Activated naive CD4-positive, alpha-beta T cell treated with anti-CD3 and anti-CD28 coated beads, Interleukin-2, amount 10 ng/mL, durations not matched to agents 7 days and 5 days (primary cell): Measurements from ENCODE around the gene SPATA32.

Experiments used
- CTCF ChIA-PET: fragments of 350-600 bp; sonication (Branson Sonifier 250); formaldehyde crosslinking; loops from one replicate; lab custom pipeline; 2021; ENCODE audit warnings: antibody characterized with exemption; lab: Charles Lee
- DNase-seq: peaks from one replicate; pipeline ENCODE4 v3.0.0-alpha.2; 2020
- H3K27ac Mint-ChIP-seq: one replicate; pipeline ENCODE4 v1.8.0; 2021; ENCODE audit warnings: mild to moderate bottlenecking, moderate library complexity, mixed read lengths
- H3K27me3 Mint-ChIP-seq: one replicate; pipeline ENCODE4 v1.8.0; 2021; ENCODE audit warnings: mild to moderate bottlenecking, mixed read lengths
- H3K36me3 Mint-ChIP-seq: one replicate; pipeline ENCODE4 v1.8.0; 2021; ENCODE audit warnings: mixed read lengths
- H3K4me1 Mint-ChIP-seq: one replicate; pipeline ENCODE4 v1.8.0; 2021; ENCODE audit warnings: mixed read lengths
- H3K4me3 Mint-ChIP-seq: one replicate; pipeline ENCODE4 v1.8.0; 2021; ENCODE audit warnings: mild to moderate bottlenecking, moderate library complexity, mixed read lengths
- H3K9me3 Mint-ChIP-seq: one replicate; pipeline ENCODE4 v1.8.0; 2021; ENCODE audit warnings: mixed read lengths

The SPATA32 gene

GRCh38 chr17:45289301-45290268 is 27.7 kb upstream of the SPATA32 start:
- no peaks in the 10 kb centered on the region for H3K27me3 Mint-ChIP-seq
- H3K4me3 Mint-ChIP-seq: no peak overlapping the region
- DNase-seq: no peak
- peaks cover 30% of the 10 kb centered on the region for H3K36me3 Mint-ChIP-seq
- CTCF ChIA-PET: interaction anchor here (0.7 to 1.9 kb wide), 4 partner anchors 12 to 96 kb away, joined by 3 to 5 read pairs (median 4); partner anchors contain the start of gene MAP3K14
- H3K9me3 Mint-ChIP-seq: no peaks in the 10 kb centered on the region
- H3K4me1 Mint-ChIP-seq: peaks cover 27% of the 10 kb centered on the region
- H3K27ac Mint-ChIP-seq: peak overlapping the region; percentile 71

GRCh38 chr17:45288825-45289224 is 26.9 kb upstream of the SPATA32 start:
- peaks cover 20% of the 10 kb centered on the region for H3K4me1 Mint-ChIP-seq
- no peak overlapping the region for H3K4me3 Mint-ChIP-seq
- H3K9me3 Mint-ChIP-seq: no peaks in the 10 kb centered on the region
- CTCF ChIA-PET: interaction anchor here (0.7 to 1.9 kb wide), 4 partner anchors 12 to 96 kb away, joined by 3 to 7 read pairs (median 4); partner anchors contain the start of gene MAP3K14
- no peaks in the 10 kb centered on the region for H3K27me3 Mint-ChIP-seq
- no peak overlapping the region for H3K27ac Mint-ChIP-seq
- DNase-seq: no peak
- peaks cover 38% of the 10 kb centered on the region for H3K36me3 Mint-ChIP-seq

GRCh38 chr17:45287526-45288500 is 25.9 kb upstream of the SPATA32 start:
- peaks cover 10% of the 10 kb centered on the region for H3K4me1 Mint-ChIP-seq
- H3K36me3 Mint-ChIP-seq: peaks cover 46% of the 10 kb centered on the region
- H3K4me3 Mint-ChIP-seq: no peak overlapping the region

GRCh38 chr17:45286286-45286685 is 24.4 kb upstream of the SPATA32 start:
- Mint-ChIP-seq H3K4me3 (no peak overlapping the region), H3K36me3 (peaks cover 49% of the 10 kb centered on the region), H3K27ac (no peak overlapping the region), H3K4me1 (peaks cover 2% of the 10 kb centered on the region), H3K9me3 (no peaks in the 10 kb centered on the region), H3K27me3 (no peaks in the 10 kb centered on the region)
- CTCF ChIA-PET: interaction anchor here (0.7 to 0.9 kb wide), 2 partner anchors 30 to 102 kb away, joined by 3 read pairs; no protein-coding TSS in a partner anchor
- no peak for DNase-seq

More at GRCh38 chr17:45287526-45288500, 25.9 kb upstream of the SPATA32 start:
- CTCF ChIA-PET: interaction anchor here (0.8 to 1.9 kb wide), 5 partner anchors 11 to 97 kb away, joined by 3 to 7 read pairs (median 4); no protein-coding TSS in a partner anchor
- no peaks in the 10 kb centered on the region for H3K9me3 Mint-ChIP-seq
- no peak for DNase-seq
- H3K27ac Mint-ChIP-seq: no peak overlapping the region
- H3K27me3 Mint-ChIP-seq: no peaks in the 10 kb centered on the region

- Mint-ChIP-seq H3K36me3 (peaks cover 44% of the 10 kb centered on the region), H3K4me3 (no peak overlapping the region), H3K27ac (peak overlapping the region; percentile 86), H3K9me3 (no peaks in the 10 kb centered on the region), H3K4me1 (peaks cover 5% of the 10 kb centered on the region), H3K27me3 (no peaks in the 10 kb centered on the region)
- CTCF ChIA-PET: interaction anchor here (0.6 to 3.4 kb wide), 8 partner anchors 11 to 101 kb away, joined by 3 to 18 read pairs (median 5); partner anchors contain the start of gene MAP3K14
- peak; percentile 60 for DNase-seq
These were observed 22.6 kb upstream of the SPATA32 start for GRCh38 chr17:45284176-45285140.

- CTCF ChIA-PET: interaction anchor here (0.6 to 3.4 kb wide), 9 partner anchors 12 to 148 kb away, joined by 3 to 18 read pairs (median 4); partner anchors contain the start of genes ACBD4 and MAP3K14
- Mint-ChIP-seq H3K4me1 (peaks cover 7% of the 10 kb centered on the region), H3K27ac (peak overlapping the region; percentile 86), H3K36me3 (peaks cover 42% of the 10 kb centered on the region), H3K27me3 (no peaks in the 10 kb centered on the region), H3K4me3 (no peak overlapping the region), H3K9me3 (no peaks in the 10 kb centered on the region)
- DNase-seq: no peak
These were observed 21.8 kb upstream of the SPATA32 start for GRCh38 chr17:45283711-45284110.

GRCh38 chr17:45282683-45283644 is 21.1 kb upstream of the SPATA32 start:
- CTCF ChIA-PET: interaction anchor here (0.9 to 3.4 kb wide), 8 partner anchors 12 to 147 kb away, joined by 3 to 18 read pairs (median 4); partner anchors contain the start of genes ACBD4 and MAP3K14
- H3K9me3 Mint-ChIP-seq: no peaks in the 10 kb centered on the region

GRCh38 chr17:45279898-45280297 is 18.0 kb upstream of the SPATA32 start:
- CTCF ChIA-PET: interaction anchor here (1.9 kb wide), 1 partner anchor 108 kb away, joined by 5 read pairs; no protein-coding TSS in a partner anchor
- no peak for DNase-seq
- H3K4me1 Mint-ChIP-seq: peaks cover 16% of the 10 kb centered on the region
- H3K9me3 Mint-ChIP-seq: no peaks in the 10 kb centered on the region
- peaks cover 31% of the 10 kb centered on the region for H3K36me3 Mint-ChIP-seq
- no peak overlapping the region for H3K27ac Mint-ChIP-seq
- no peak overlapping the region for H3K4me3 Mint-ChIP-seq
- H3K27me3 Mint-ChIP-seq: no peaks in the 10 kb centered on the region

More at GRCh38 chr17:45282683-45283644, 21.1 kb upstream of the SPATA32 start:
- no peak for DNase-seq
- peaks cover 41% of the 10 kb centered on the region for H3K36me3 Mint-ChIP-seq
- peaks cover 8% of the 10 kb centered on the region for H3K4me1 Mint-ChIP-seq
- H3K27me3 Mint-ChIP-seq: no peaks in the 10 kb centered on the region
- no peak overlapping the region for H3K27ac Mint-ChIP-seq
- H3K4me3 Mint-ChIP-seq: no peak overlapping the region

GRCh38 chr17:45277992-45278391 is 16.1 kb upstream of the SPATA32 start:
- Mint-ChIP-seq H3K4me3 (no peak overlapping the region), H3K9me3 (no peaks in the 10 kb centered on the region), H3K27me3 (no peaks in the 10 kb centered on the region), H3K27ac (no peak overlapping the region), H3K36me3 (peaks cover 23% of the 10 kb centered on the region), H3K4me1 (peaks cover 16% of the 10 kb centered on the region)
- CTCF ChIA-PET: interaction anchor here (0.8 to 4.6 kb wide), 28 partner anchors 11 to 143 kb away, joined by 3 to 116 read pairs (median 4); partner anchors contain the start of genes ACBD4 and MAP3K14
- DNase-seq: no peak

- peaks cover 23% of the 10 kb centered on the region for H3K36me3 Mint-ChIP-seq
- H3K4me3 Mint-ChIP-seq: no peak overlapping the region
- no peak overlapping the region for H3K27ac Mint-ChIP-seq
- DNase-seq: peak; percentile 95
- CTCF ChIA-PET: interaction anchor here (0.7 to 4.6 kb wide), 39 partner anchors 10 to 151 kb away, joined by 3 to 116 read pairs (median 4); partner anchors contain the start of genes ACBD4 and MAP3K14
- peaks cover 16% of the 10 kb centered on the region for H3K4me1 Mint-ChIP-seq
- H3K9me3 Mint-ChIP-seq: no peaks in the 10 kb centered on the region
- no peaks in the 10 kb centered on the region for H3K27me3 Mint-ChIP-seq
These were observed 15.4 kb upstream of the SPATA32 start for GRCh38 chr17:45277216-45277849.

- H3K27me3 Mint-ChIP-seq: no peaks in the 10 kb centered on the region
- H3K36me3 Mint-ChIP-seq: peaks cover 24% of the 10 kb centered on the region
- no peaks in the 10 kb centered on the region for H3K9me3 Mint-ChIP-seq
- DNase-seq: no peak
- H3K4me3 Mint-ChIP-seq: no peak overlapping the region
- no peak overlapping the region for H3K27ac Mint-ChIP-seq
- H3K4me1 Mint-ChIP-seq: peaks cover 16% of the 10 kb centered on the region
- CTCF ChIA-PET: interaction anchor here (0.9 to 4.6 kb wide), 15 partner anchors 9 to 122 kb away, joined by 3 to 116 read pairs (median 7); partner anchors contain the start of gene MAP3K14
These were observed 14.1 kb upstream of the SPATA32 start for GRCh38 chr17:45276031-45276430.
